NCI-H345 (cell line): ENCODE data around the gene PPM1F.
A peak's percentile ranks its signal among the peaks of the same experiment; 100 is the strongest.
"Not testable (repeated sequence)": the region's sequence is repeated elsewhere in the genome, so short reads cannot be mapped to it uniquely, and the experiment has no call there.

Experiments
- DNase-seq: peaks from one replicate; lab custom pipeline; 2025; lab: John Stamatoyannopoulos, UW

PPM1F gene

DNA sequence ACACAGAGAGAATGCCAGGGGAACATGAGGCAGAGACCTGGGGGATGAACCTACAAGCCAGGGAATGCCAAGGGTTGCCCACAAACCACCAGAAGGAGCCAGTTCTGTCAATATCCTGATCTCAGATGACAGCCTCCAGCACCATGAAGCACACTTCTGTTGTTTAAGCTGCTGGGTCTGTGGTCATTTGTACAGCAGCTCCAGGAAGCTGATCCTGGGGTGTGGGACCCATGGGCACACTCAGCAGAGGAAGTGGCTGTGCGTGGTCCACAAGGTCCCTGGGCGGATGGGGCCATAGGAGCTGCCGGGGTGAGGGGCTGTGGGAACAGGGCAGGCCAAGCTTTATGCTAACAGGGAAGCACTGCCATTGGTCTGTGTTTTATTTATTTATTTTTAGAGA, 12.1 kb downstream of the PPM1F start:
- DNase-seq = no peak

GRCh38 chr22:21939935-21940334, 12.7 kb downstream of the PPM1F start:
- DNase-seq = not testable (repeated sequence)

- no peak for DNase-seq
Measured at GRCh38 chr22:21939461-21939913, 13.2 kb downstream of the PPM1F start.

DNA sequence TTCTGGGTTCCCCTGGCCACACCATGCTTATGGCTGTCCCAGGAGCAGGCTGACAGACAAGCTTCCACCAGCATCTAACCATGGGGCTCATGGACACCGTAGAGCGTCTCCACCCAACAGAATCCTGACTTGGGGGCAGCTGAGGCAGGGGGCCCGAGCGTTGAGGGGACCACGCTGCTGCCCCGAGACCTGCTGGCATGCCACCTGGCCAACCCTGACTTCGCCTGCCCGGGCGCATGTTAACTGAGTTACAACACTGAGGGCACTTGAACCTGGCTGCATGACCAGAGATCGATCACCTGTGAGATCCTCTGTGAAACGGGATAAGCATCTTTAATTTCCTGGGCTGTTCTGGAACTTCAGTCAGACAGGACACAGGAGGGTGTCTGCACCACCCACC, 13.7 kb downstream of the PPM1F start:
- no peak for DNase-seq

DNA sequence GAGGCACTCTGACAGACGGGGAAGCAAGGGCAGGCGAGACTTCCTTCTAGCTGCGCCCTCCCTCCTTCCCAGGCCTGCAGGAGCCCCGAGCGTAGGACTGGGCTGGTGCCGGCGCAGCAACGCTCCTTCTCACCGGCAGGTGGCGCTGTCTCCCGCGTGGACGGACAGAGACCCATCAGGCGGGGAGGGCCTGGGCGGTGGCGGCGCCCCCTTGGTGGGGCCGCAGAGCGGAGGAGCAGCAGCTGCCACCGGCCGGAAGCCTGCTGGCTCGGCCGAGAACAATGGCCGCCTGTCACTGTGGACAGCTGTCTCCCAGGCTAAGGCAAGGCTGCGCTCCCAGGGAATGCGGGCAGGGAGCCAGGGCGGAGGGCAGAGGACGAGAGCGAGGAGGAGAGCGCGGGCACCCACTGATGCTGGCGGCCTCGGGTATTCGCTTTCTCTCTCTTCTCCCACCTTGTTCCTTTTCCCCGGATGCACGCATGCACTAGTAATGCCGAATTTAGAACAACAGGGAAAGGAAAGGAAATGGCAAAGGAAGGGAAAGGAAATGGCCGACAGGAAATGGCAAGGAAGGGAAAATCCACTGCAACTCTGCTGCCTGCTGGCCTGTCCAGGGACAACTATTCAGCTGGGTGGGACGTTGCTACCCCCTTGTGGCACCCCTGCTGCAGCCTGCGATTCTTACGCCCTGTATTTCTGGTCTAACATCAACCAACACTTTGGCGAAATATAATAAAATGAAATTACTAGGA, 14.4 kb downstream of the PPM1F start:
- peak; percentile 87 for DNase-seq

GRCh38 chr22:21937821-21938070, 14.9 kb downstream of the PPM1F start:
- DNase-seq = no peak

DNA sequence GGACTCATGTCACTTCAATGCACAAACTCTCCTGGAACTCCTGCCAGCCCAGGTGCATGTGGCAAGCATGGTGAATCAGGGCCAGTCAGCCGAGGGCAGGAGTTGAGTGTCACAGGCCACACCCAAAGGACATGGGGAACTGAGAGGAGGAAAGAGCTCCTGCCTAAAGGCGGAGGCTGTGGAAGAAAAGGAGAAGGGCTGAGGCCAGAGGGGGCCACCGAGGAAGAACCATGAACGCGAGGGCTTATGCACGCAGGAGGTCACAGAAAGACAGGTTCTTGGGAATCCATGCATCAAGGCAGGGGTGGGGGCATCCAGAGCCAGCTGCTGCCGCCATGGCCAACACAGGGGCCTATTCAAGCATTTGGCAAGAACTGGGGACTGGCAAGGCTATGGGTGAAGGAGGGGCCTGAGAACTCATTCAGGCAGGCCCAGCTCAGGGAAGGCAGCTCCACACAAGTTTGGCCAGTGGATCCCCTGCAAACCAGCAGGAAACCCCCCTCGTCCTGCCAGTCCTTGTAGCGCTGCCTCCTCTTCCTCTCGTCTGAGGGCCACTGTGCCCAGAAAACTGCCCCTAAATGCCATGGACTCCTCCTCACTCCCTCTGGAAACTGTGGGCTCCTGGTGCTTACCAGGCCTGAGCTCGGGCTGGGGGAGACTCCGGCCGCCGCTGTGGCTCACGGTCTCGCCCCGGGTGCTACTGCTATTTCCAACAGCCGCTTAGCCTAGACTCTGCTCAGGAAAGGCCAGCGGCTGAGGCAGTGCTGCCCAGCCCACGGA, 15.4 kb downstream of the PPM1F start:
- DNase-seq = no peak

- no peak for DNase-seq
Measured at GRCh38 chr22:21936151-21936775, 16.4 kb downstream of the PPM1F start.

- no peak for DNase-seq
Measured at GRCh38 chr22:21933910-21934309, 18.7 kb downstream of the PPM1F start.

GRCh38 chr22:21933413-21933812, 19.2 kb downstream of the PPM1F start:
- DNase-seq = no peak

DNA sequence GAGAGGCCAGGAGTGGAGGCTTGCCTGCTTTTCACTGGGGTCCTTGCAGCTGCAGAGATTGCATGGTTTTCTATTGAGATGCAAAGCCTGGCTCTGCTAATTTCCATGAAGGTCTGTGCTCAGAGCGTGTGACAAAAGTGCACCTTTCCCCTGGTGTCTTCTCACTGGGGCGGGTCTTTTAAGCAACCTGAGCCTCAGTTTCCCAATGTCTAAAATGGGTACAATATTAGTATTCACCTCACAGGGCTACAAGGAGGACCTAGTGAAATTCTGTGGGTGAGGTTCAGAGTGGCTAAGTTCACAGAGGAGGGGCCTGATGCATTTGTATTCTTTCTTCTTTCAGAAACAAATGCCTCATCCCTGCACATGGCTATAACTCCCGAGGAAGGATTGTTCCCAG, 20.3 kb downstream of the PPM1F start:
- no peak for DNase-seq

- no peak for DNase-seq
Measured at GRCh38 chr22:21931056-21931455, 21.6 kb downstream of the PPM1F start.

- DNase-seq = no peak
Measured at GRCh38 chr22:21929253-21929652, 23.4 kb downstream of the PPM1F start.

GRCh38 chr22:21928048-21928447, 24.6 kb downstream of the PPM1F start:
- no peak for DNase-seq

DNA sequence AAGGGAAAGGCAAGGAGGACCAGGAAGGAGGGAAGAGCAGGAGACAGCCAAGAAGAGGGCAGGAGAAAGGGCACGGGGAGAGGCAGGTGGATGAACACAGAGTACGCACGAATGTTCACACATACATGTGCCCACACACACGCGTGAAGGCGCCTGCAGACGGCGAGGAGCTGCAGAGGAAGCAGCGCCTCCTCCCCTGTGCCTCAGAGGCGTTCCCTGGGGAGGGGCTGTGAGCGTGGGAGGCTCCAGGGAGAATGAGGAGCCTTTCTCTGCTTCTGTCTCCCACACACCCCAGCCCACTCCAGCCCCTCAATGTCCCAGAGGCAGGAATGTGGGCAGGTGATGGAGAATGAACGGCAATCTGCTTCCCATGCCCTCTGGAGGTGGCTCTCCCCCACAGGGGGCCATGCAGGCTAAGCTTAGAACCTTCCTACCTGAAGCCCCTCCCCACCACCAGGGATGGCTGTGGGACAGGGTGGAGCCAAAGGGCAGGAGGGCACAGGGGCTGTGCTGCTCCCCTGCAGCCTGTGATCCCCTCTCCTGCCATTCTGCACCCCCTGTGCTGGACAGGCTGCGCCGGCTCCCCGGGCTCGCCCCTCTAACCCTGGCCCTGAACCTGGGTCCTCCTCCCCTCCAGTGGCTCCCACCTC, 25.3 kb downstream of the PPM1F start:
- DNase-seq = peak; percentile 1

GRCh38 chr22:21926728-21927127, 25.9 kb downstream of the PPM1F start:
- peak; percentile 59 for DNase-seq

GRCh38 chr22:21923163-21923561, 29.5 kb downstream of the PPM1F start:
- DNase-seq = no peak

DNA sequence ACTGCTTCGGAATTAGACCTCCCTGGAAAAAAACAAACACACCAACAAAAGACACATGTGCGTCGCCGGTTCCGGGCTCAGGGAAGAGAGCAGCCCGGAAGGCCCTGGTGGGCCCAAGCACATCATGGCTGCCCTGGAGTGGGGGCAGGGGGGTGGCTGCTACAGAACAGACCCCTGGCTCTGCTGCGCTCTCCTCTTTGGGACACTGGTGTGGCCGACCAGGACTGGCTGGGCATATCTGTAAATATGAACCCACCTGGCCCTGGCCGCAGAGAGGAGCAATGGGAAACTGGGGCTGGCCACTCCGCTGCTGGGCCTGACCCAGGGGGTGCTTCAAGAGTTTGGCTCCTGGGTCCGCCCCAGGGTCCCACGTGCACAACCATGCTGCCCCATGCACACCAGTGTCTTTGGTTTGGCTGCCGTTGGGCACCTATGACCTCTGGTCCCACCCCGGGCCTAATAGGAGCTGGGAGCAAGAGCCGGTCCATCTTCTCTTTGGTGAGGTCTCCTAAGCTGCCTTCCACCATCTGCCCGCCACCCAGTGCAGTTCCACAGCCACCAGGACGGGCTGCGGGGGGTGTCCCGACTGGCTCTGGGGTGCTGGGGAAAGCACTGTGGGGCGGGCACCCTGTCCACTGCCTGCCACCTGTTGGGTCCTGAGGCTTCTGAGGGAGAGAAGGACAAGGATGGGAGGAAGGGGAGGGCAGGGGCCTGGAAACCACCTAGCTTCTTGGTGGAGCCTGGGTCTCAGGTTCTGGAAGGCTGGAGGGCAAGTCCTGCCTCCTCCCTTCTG, 30.1 kb downstream of the PPM1F start:
- DNase-seq = no peak

- DNase-seq = no peak
Measured at GRCh38 chr22:21921729-21922128, 30.9 kb downstream of the PPM1F start.

DNA sequence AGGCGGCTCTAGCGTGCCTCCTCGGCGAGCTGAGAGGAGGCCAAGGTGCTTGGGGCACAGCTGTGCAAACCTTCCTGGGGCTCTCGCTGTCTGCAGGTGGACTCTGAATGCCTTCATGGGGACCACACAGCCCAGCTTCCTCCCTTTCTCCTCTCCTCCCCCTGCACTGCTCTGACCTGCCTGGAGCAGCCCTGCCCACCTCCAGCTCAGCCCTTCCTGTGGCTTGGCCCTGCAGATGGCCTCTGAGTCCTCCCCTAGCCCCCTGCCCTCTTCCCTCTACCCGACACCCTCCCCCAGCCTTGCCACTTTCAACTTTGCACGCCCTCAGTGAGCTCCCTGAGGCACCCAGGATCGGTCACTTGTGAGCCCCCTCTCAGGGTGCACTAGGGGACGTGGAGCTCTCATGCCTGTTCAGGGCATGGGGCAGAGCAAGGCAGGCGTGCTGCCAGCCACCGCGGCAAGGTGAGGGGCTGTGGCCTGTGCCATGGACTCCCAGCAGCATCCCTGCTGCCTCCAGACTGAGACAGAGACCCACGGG, 31.4 kb downstream of the PPM1F start:
- DNase-seq = no peak

GRCh38 chr22:21920341-21921183, 32.1 kb downstream of the PPM1F start:
- no peak for DNase-seq
